Activated naive CD4-positive, alpha-beta T cell treated with anti-CD3 and anti-CD28 coated beads, Interleukin-2, amount 50 U/mL, for 24 hours (primary cell): ENCODE data around the gene REL.

ENCODE experiments used
- H3K27ac Mint-ChIP-seq: one replicate; pipeline ENCODE4 v1.8.0; 2021; ENCODE audit warnings: mild to moderate bottlenecking, mixed read lengths
- H3K27me3 Mint-ChIP-seq: one replicate; pipeline ENCODE4 v1.8.0; 2021; ENCODE audit warnings: mixed read lengths
- H3K36me3 Mint-ChIP-seq: one replicate; pipeline ENCODE4 v1.8.0; 2021; ENCODE audit warnings: mixed read lengths
- H3K4me1 Mint-ChIP-seq: one replicate; pipeline ENCODE4 v1.8.0; 2021; ENCODE audit warnings: mixed read lengths
- H3K4me3 Mint-ChIP-seq: one replicate; pipeline ENCODE4 v1.8.0; 2021; ENCODE audit warnings: mild to moderate bottlenecking, mixed read lengths
- H3K9me3 Mint-ChIP-seq: one replicate; pipeline ENCODE4 v1.8.0; 2021; ENCODE audit warnings: mixed read lengths

The REL gene

GRCh38 chr2:60881047-60881932, at the start of gene REL:
REL (plus strand) TSS chr2:60881574; CDS start chr2:60881841, 267 bp downstream.
- Mint-ChIP-seq H3K27ac (peak within 1 kb of the TSS; percentile 98), H3K9me3 (no peaks in the 10 kb centered on the region), H3K36me3 (peaks cover 24% of the 10 kb centered on the region), H3K27me3 (no peaks in the 10 kb centered on the region), H3K4me1 (peaks cover 21% of the 10 kb centered on the region), H3K4me3 (peak within 1 kb of the TSS; percentile 100)

GRCh38 chr2:60831921-60832320, 49.5 kb upstream of the REL start:
- H3K27ac Mint-ChIP-seq = no peak overlapping the region
- peaks cover 30% of the 10 kb centered on the region for H3K4me1 Mint-ChIP-seq
- H3K9me3 Mint-ChIP-seq = no peaks in the 10 kb centered on the region
- H3K27me3 Mint-ChIP-seq = no peaks in the 10 kb centered on the region
- H3K36me3 Mint-ChIP-seq = no peaks in the 10 kb centered on the region
- H3K4me3 Mint-ChIP-seq = no peak overlapping the region

- peak overlapping the region; percentile 61 for H3K4me3 Mint-ChIP-seq
- no peaks in the 10 kb centered on the region for H3K27me3 Mint-ChIP-seq
These were observed 48.8 kb upstream of the REL start for GRCh38 chr2:60832621-60833020.

GRCh38 chr2:60834270-60834717, 47.1 kb upstream of the REL start:
- Mint-ChIP-seq H3K27ac (peak overlapping the region; percentile 66), H3K9me3 (no peaks in the 10 kb centered on the region), H3K36me3 (no peaks in the 10 kb centered on the region), H3K4me3 (no peak overlapping the region), H3K27me3 (no peaks in the 10 kb centered on the region), H3K4me1 (peaks cover 26% of the 10 kb centered on the region)

More at GRCh38 chr2:60832621-60833020, 48.8 kb upstream of the REL start:
- no peaks in the 10 kb centered on the region for H3K36me3 Mint-ChIP-seq
- H3K4me1 Mint-ChIP-seq = peaks cover 26% of the 10 kb centered on the region
- H3K9me3 Mint-ChIP-seq = no peaks in the 10 kb centered on the region
- H3K27ac Mint-ChIP-seq = peak overlapping the region; percentile 79

GRCh38 chr2:60836491-60836890, 44.9 kb upstream of the REL start:
- Mint-ChIP-seq H3K27me3 (no peaks in the 10 kb centered on the region), H3K36me3 (no peaks in the 10 kb centered on the region), H3K4me1 (peaks cover 32% of the 10 kb centered on the region), H3K9me3 (no peaks in the 10 kb centered on the region), H3K4me3 (no peak overlapping the region), H3K27ac (no peak overlapping the region)

- no peak overlapping the region for H3K27ac Mint-ChIP-seq
- no peaks in the 10 kb centered on the region for H3K36me3 Mint-ChIP-seq
- no peaks in the 10 kb centered on the region for H3K9me3 Mint-ChIP-seq
- peaks cover 32% of the 10 kb centered on the region for H3K4me1 Mint-ChIP-seq
- H3K27me3 Mint-ChIP-seq = no peaks in the 10 kb centered on the region
- no peak overlapping the region for H3K4me3 Mint-ChIP-seq
These were observed 44.3 kb upstream of the REL start for GRCh38 chr2:60837123-60837522.

GRCh38 chr2:60838481-60838880, 42.9 kb upstream of the REL start:
- no peak overlapping the region for H3K4me3 Mint-ChIP-seq
- no peaks in the 10 kb centered on the region for H3K27me3 Mint-ChIP-seq
- H3K9me3 Mint-ChIP-seq = no peaks in the 10 kb centered on the region
- peaks cover 18% of the 10 kb centered on the region for H3K4me1 Mint-ChIP-seq
- H3K36me3 Mint-ChIP-seq = no peaks in the 10 kb centered on the region
- no peak overlapping the region for H3K27ac Mint-ChIP-seq

GRCh38 chr2:60839126-60839813, 42.1 kb upstream of the REL start:
- H3K27me3 Mint-ChIP-seq = no peaks in the 10 kb centered on the region
- no peaks in the 10 kb centered on the region for H3K9me3 Mint-ChIP-seq
- no peaks in the 10 kb centered on the region for H3K36me3 Mint-ChIP-seq
- peaks cover 20% of the 10 kb centered on the region for H3K4me1 Mint-ChIP-seq
- H3K27ac Mint-ChIP-seq = no peak overlapping the region
- no peak overlapping the region for H3K4me3 Mint-ChIP-seq

- Mint-ChIP-seq H3K4me3 (peak overlapping the region; percentile 40), H3K27ac (peak overlapping the region; percentile 68), H3K36me3 (no peaks in the 10 kb centered on the region), H3K9me3 (no peaks in the 10 kb centered on the region), H3K27me3 (no peaks in the 10 kb centered on the region), H3K4me1 (peaks cover 20% of the 10 kb centered on the region)
These were observed 40.5 kb upstream of the REL start for GRCh38 chr2:60840880-60841279.

GRCh38 chr2:60843006-60843405, 38.4 kb upstream of the REL start:
- no peak overlapping the region for H3K4me3 Mint-ChIP-seq
- H3K27me3 Mint-ChIP-seq = no peaks in the 10 kb centered on the region
- H3K36me3 Mint-ChIP-seq = no peaks in the 10 kb centered on the region
- H3K4me1 Mint-ChIP-seq = peaks cover 20% of the 10 kb centered on the region
- no peak overlapping the region for H3K27ac Mint-ChIP-seq
- no peaks in the 10 kb centered on the region for H3K9me3 Mint-ChIP-seq

GRCh38 chr2:60844105-60844504, 37.3 kb upstream of the REL start:
- Mint-ChIP-seq H3K27ac (peak overlapping the region; percentile 63), H3K4me1 (peaks cover 20% of the 10 kb centered on the region), H3K36me3 (no peaks in the 10 kb centered on the region), H3K27me3 (no peaks in the 10 kb centered on the region), H3K9me3 (no peaks in the 10 kb centered on the region), H3K4me3 (no peak overlapping the region)

- H3K27me3 Mint-ChIP-seq = no peaks in the 10 kb centered on the region
- H3K4me1 Mint-ChIP-seq = peaks cover 11% of the 10 kb centered on the region
- H3K27ac Mint-ChIP-seq = no peak overlapping the region
- no peaks in the 10 kb centered on the region for H3K36me3 Mint-ChIP-seq
- H3K9me3 Mint-ChIP-seq = no peaks in the 10 kb centered on the region
- no peak overlapping the region for H3K4me3 Mint-ChIP-seq
These were observed 33.5 kb upstream of the REL start for GRCh38 chr2:60847854-60848253.

GRCh38 chr2:60849187-60849586, 32.2 kb upstream of the REL start:
- H3K36me3 Mint-ChIP-seq = no peaks in the 10 kb centered on the region
- H3K4me1 Mint-ChIP-seq = peaks cover 5% of the 10 kb centered on the region
- no peak overlapping the region for H3K27ac Mint-ChIP-seq
- no peak overlapping the region for H3K4me3 Mint-ChIP-seq
- no peaks in the 10 kb centered on the region for H3K9me3 Mint-ChIP-seq
- H3K27me3 Mint-ChIP-seq = no peaks in the 10 kb centered on the region

GRCh38 chr2:60852282-60852860, 29.0 kb upstream of the REL start:
- H3K9me3 Mint-ChIP-seq = no peaks in the 10 kb centered on the region
- H3K4me1 Mint-ChIP-seq = peaks cover 4% of the 10 kb centered on the region
- H3K27ac Mint-ChIP-seq = no peak overlapping the region
- no peaks in the 10 kb centered on the region for H3K36me3 Mint-ChIP-seq
- H3K27me3 Mint-ChIP-seq = no peaks in the 10 kb centered on the region
- H3K4me3 Mint-ChIP-seq = no peak overlapping the region

GRCh38 chr2:60853531-60853930, 27.8 kb upstream of the REL start:
- no peak overlapping the region for H3K4me3 Mint-ChIP-seq
- no peaks in the 10 kb centered on the region for H3K9me3 Mint-ChIP-seq
- peaks cover 4% of the 10 kb centered on the region for H3K4me1 Mint-ChIP-seq
- no peak overlapping the region for H3K27ac Mint-ChIP-seq
- H3K36me3 Mint-ChIP-seq = no peaks in the 10 kb centered on the region
- no peaks in the 10 kb centered on the region for H3K27me3 Mint-ChIP-seq
